Spleen (tissue), 7 donors: ENCODE results near the gene CNIH3.

Source experiments
- POLR2A ChIP-seq, 3 donors: fragments of 450-650 bp; IDR thresholded peaks; one replicate each; pipeline ENCODE4 v1.5.1; 2017; ENCODE audit warnings: antibody characterized with exemption in 3 of 3, mild to moderate bottlenecking in 1 of 3
- POLR2AphosphoS5 ChIP-seq, 3 donors: sonication (generic); formaldehyde crosslinking; IDR thresholded peaks; one replicate each; pipeline ENCODE4 v1.5.1; 2017; ENCODE audit warnings: antibody characterized with exemption in 3 of 3
- TF ChIP-seq, protein P1 (sequence below), 11 experiments: fragments of 200-600 bp in 7 of 11; fragments of 450-650 bp in 4 of 11; sonication (generic) in 4 of 11; IDR thresholded peaks in 8 of 11; conservative IDR thresholded peaks in 3 of 11; 1 replicate in 7 of 11; 2 replicates in 4 of 11; pipeline versions ENCODE4 v1.4.0 to v1.8.0; 2016 to 2021; ENCODE audit warnings: antibody characterized with exemption in 11 of 11, inconsistent platforms in 4 of 11, mild to moderate bottlenecking in 1 of 11
- donor health status: DM: no; HTN: no; CAD: no; lungs with moderate emphysema.
- donor health status: DM: no; HTN: no; CAD: no.
- donor health status: DM: no; HTN: no; CAD: no.

DNA sequence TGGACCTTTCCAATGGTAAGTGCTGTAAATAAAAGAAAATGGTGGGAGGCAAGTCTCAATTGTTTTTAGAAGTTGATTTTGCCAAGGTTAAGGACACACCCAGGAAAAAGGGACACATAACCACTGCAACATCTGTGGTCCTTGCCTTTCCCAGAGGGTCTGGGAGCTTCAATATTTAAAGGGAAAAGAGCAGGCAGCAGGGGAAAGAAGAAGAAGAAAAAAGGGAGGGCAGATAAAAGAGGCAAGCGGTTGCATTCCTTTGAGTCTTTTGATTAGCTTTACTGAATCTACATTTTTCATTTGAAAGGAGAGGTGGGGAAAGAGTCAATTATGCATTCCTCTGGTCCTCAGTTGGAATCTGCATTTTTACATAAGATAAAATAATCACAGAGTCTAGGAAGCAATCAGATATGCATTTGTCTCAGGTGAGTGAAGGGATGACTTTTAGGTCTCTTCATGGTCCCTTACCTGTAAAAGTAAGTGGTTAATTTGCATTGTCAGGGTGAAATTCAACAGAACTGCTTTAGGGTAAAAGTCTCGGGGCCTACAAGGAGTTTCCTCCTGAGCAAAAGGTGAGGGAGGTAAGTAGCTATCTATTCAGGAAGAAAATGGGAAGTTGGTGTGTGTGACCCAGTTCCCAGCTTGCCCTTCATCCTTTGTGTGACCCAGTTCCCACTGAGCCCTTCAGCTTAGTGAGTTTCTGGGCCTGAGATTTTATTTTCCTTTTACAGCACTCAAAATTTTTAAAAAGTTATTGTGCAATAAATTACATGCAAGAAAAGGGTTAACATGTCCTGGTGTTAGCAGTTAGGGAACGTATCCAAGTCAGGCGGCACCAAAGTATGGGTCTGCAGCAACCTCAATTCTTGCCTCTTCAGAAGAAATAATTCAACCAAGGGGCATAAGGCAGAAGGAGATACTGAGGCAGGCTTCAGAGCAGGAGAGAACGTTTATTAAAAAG, 8.6 kb upstream of the CNIH3 start:
- TF ChIP-seq POLR2AphosphoS5 (IDR thresholded peaks at IDR 0.05) (no peak), POLR2A (IDR thresholded peaks at IDR 0.05) (no peak)
- TF ChIP-seq, protein P1, sequence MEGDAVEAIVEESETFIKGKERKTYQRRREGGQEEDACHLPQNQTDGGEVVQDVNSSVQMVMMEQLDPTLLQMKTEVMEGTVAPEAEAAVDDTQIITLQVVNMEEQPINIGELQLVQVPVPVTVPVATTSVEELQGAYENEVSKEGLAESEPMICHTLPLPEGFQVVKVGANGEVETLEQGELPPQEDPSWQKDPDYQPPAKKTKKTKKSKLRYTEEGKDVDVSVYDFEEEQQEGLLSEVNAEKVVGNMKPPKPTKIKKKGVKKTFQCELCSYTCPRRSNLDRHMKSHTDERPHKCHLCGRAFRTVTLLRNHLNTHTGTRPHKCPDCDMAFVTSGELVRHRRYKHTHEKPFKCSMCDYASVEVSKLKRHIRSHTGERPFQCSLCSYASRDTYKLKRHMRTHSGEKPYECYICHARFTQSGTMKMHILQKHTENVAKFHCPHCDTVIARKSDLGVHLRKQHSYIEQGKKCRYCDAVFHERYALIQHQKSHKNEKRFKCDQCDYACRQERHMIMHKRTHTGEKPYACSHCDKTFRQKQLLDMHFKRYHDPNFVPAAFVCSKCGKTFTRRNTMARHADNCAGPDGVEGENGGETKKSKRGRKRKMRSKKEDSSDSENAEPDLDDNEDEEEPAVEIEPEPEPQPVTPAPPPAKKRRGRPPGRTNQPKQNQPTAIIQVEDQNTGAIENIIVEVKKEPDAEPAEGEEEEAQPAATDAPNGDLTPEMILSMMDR (IDR thresholded peaks at IDR 0.05 in 8 of 11, conservative IDR thresholded peaks at IDR 0.05 in 3 of 11), result no peak
